GM23338 (cell line): Measurements from ENCODE around the gene CCNG1. TPM values are rescaled to one million over a fixed set of nuclear protein-coding genes. Genes with fewer than 3 reads are reported as not detected.
"Not testable (repeated sequence)": the region's sequence is repeated elsewhere in the genome, so short reads cannot be mapped to it uniquely, and the experiment has no call there.

ENCODE experiments used
- ATAC-seq: fragments of 200-7000 bp; cut with Tn5 transposase; 3 replicates; pipeline ENCODE4 v1.9.1; 2020
- DNase-seq: peaks from one replicate; pipeline ENCODE4 v3.0.0-alpha.2; 2015; ENCODE audit warnings: low spot score
- H2AFZ ChIP-seq: fragments of 200-600 bp; sonication (generic); 2 replicates; pipeline ENCODE4 v1.8.0; 2016; ENCODE audit warnings: antibody characterized with exemption, mild to moderate bottlenecking, moderate library complexity
- H3F3A ChIP-seq: fragments of 200-600 bp; sonication (generic); replicated peaks from 2 replicates; pipeline ENCODE4 v1.8.0; 2017; ENCODE audit warnings: antibody characterized with exemption, mixed run types, low read depth
- H3K27ac ChIP-seq: fragments of 200-600 bp; sonication (generic); 2 replicates; pipeline ENCODE4 v1.6.1; 2016; ENCODE audit warnings: low read depth
- H3K27me3 ChIP-seq: fragments of 200-600 bp; sonication (generic); 2 replicates; pipeline ENCODE4 v1.8.0; 2016; ENCODE audit warnings: mild to moderate bottlenecking, mixed run types, moderate library complexity; ENCODE audit not compliant: insufficient read depth
- H3K36me3 ChIP-seq: fragments of 200-600 bp; sonication (generic); 2 replicates; pipeline ENCODE4 v1.8.0; 2016; ENCODE audit warnings: mild to moderate bottlenecking; ENCODE audit not compliant: insufficient read depth
- H3K4me1 ChIP-seq: fragments of 200-600 bp; sonication (generic); 2 replicates; pipeline ENCODE4 v1.8.0; 2016; ENCODE audit warnings: mild to moderate bottlenecking, moderate library complexity; ENCODE audit not compliant: insufficient read depth
- H3K4me2 ChIP-seq: fragments of 200-600 bp; sonication (generic); 2 replicates; pipeline ENCODE4 v1.7.1; 2017; ENCODE audit warnings: mixed run types
- H3K4me3 ChIP-seq: fragments of 200-600 bp; sonication (generic); 2 replicates; pipeline ENCODE4 v1.6.1; 2016; ENCODE audit warnings: mixed run types
- H3K79me2 ChIP-seq: fragments of 200-600 bp; sonication (generic); replicated peaks from 2 replicates; pipeline ENCODE4 v1.8.0; 2017; ENCODE audit warnings: mild to moderate bottlenecking; ENCODE audit not compliant: insufficient read depth
- H3K9me2 ChIP-seq: fragments of 200-600 bp; sonication (generic); 2 replicates; pipeline ENCODE4 v1.8.0; 2017; ENCODE audit not compliant: insufficient read depth
- H4K20me1 ChIP-seq: fragments of 200-600 bp; sonication (generic); replicated peaks from 2 replicates; pipeline ENCODE4 v1.8.0; 2017; ENCODE audit warnings: mild to moderate bottlenecking; ENCODE audit not compliant: insufficient read depth
- H3K27ac Mint-ChIP-seq: 2 replicates; pipeline ENCODE4 v1.8.0; 2020; ENCODE audit warnings: inconsistent platforms, mild to moderate bottlenecking, moderate library complexity, mixed read lengths
- H3K27me3 Mint-ChIP-seq: 3 replicates; pipeline ENCODE4 v1.8.0; 2022; ENCODE audit warnings: low read depth, mild to moderate bottlenecking, moderate library complexity, mixed read lengths, inconsistent platforms; ENCODE audit not compliant: insufficient read depth, poor library complexity
- H3K36me3 Mint-ChIP-seq: 3 replicates; pipeline ENCODE4 v1.8.0; 2021; ENCODE audit warnings: low read depth, mild to moderate bottlenecking, inconsistent platforms, moderate library complexity, mixed read lengths
- H3K4me1 Mint-ChIP-seq: 3 replicates; pipeline ENCODE4 v1.8.0; 2020; ENCODE audit warnings: mild to moderate bottlenecking, inconsistent platforms, mixed read lengths
- H3K4me3 Mint-ChIP-seq: 3 replicates; pipeline ENCODE4 v1.8.0; 2021; ENCODE audit warnings: moderate library complexity, mild to moderate bottlenecking, inconsistent platforms, mixed read lengths
- H3K9me3 Mint-ChIP-seq: 3 replicates; pipeline ENCODE4 v1.8.0; 2020; ENCODE audit warnings: moderate library complexity, mild to moderate bottlenecking, inconsistent platforms, mixed read lengths
- CREB1 ChIP-seq: fragments of 250-450 bp; sonication (Bioruptor Pico); IDR thresholded peaks from 2 replicates; pipeline ENCODE4 v1.5.0; 2020; ENCODE audit warnings: low read depth, mild to moderate bottlenecking, moderate library complexity
- NANOG ChIP-seq: IDR thresholded peaks from 2 replicates; pipeline ENCODE4 v1.6.1; 2016; ENCODE audit warnings: antibody characterized with exemption, borderline replicate concordance
- POLR2AphosphoS5 ChIP-seq: IDR thresholded peaks from 2 replicates; pipeline ENCODE4 v1.6.1; 2016; ENCODE audit warnings: antibody characterized with exemption, low read depth
- STAT1 ChIP-seq: IDR thresholded peaks from one replicate; pipeline ENCODE4 v1.6.1; 2016; ENCODE audit warnings: antibody characterized with exemption; ENCODE audit not compliant: unreplicated experiment
- ZNF331 ChIP-seq: fragments of 250-450 bp; sonication (Bioruptor Pico); IDR thresholded peaks from 2 replicates; pipeline ENCODE4 v1.5.0; 2020; ENCODE audit warnings: low read depth, mild to moderate bottlenecking, moderate library complexity
- polyA plus RNA-seq: library from polyadenylated mRNA; unstranded; fragments of >200 nt; fragmentation: Nextera tagmentation; extraction: Ambion mirVana; gene quantifications from 2 replicates; pipeline ENCODE4 v1.2.1, GENCODE V29; 2016
- total RNA-seq: library from RNA; depleted of rRNA; stranded (reverse); fragments of >200 nt; shearing (Covaris generic); gene quantifications from 2 replicates; pipeline ENCODE4 v1.2.3, GENCODE V29; 2014
- TF ChIP-seq, protein P1 (sequence below), 2 experiments: fragments of 200-600 bp in 1 of 2; sonication (generic) in 1 of 2; conservative IDR thresholded peaks; 2 replicates each; pipeline versions ENCODE4 v1.5.1 to v1.6.1; 2016 to 2017; ENCODE audit warnings: antibody characterized with exemption in 2 of 2, low read depth in 2 of 2, mild to moderate bottlenecking in 2 of 2, moderate library complexity in 1 of 2
- TF ChIP-seq, protein P2 (sequence below): IDR thresholded peaks from 2 replicates; pipeline ENCODE4 v1.6.1; 2016; ENCODE audit warnings: antibody characterized with exemption

Gene CCNG1
- total and polyA plus RNA-seq, 2 experiments from 2014 or later, result 431 to 496 TPM

DNA sequence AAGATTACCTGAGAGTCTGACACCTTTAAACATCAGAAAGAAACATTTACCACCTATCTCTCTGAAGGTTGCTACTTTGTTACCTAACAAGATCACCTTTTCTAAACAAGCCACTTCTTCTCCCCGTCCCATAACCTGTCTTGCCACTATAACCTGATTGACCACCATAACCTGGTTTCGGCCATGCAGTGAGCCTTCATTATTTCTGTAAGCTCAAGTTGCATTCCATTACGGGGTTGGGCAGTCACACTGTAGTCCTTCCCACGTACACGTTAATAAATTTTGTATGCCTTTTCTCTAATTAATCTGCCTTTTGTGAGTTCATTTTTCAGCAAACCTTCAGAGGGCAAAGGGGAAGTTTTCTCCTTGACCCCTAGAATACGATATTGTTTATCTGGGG, 28.0 kb upstream of the CCNG1 start:
- Histone ChIP-seq H3K27ac (no peak overlapping the region), H4K20me1 (no peaks in the 10 kb centered on the region), H2AFZ (no peak overlapping the region), H3K4me1 (0 out of 2 replicates have a peak, but pooled peaks cover 5% of the 10 kb centered on the region), H3K9me2 (no peaks in the 10 kb centered on the region), H3F3A (no peaks in the 10 kb centered on the region), H3K79me2 (no peaks in the 10 kb centered on the region), H3K27me3 (no peaks in the 10 kb centered on the region), H3K4me2 (no peak overlapping the region), H3K36me3 (no peaks in the 10 kb centered on the region), H3K4me3 (no peak overlapping the region)
- no peaks in the 10 kb centered on the region for H3K36me3 Mint-ChIP-seq
- H3K9me3 Mint-ChIP-seq, result no peaks in the 10 kb centered on the region
- H3K4me3 Mint-ChIP-seq, result no peak overlapping the region
- H3K4me1 Mint-ChIP-seq, result peaks cover 9% of the 10 kb centered on the region
- ATAC-seq (no peak), DNase-seq (no peak)
- TF ChIP-seq STAT1 (no peak), NANOG (no peak), ZNF331 (CRISPR knock-in tag) (no peak), POLR2AphosphoS5 (no peak)
- TF ChIP-seq, protein P1, sequence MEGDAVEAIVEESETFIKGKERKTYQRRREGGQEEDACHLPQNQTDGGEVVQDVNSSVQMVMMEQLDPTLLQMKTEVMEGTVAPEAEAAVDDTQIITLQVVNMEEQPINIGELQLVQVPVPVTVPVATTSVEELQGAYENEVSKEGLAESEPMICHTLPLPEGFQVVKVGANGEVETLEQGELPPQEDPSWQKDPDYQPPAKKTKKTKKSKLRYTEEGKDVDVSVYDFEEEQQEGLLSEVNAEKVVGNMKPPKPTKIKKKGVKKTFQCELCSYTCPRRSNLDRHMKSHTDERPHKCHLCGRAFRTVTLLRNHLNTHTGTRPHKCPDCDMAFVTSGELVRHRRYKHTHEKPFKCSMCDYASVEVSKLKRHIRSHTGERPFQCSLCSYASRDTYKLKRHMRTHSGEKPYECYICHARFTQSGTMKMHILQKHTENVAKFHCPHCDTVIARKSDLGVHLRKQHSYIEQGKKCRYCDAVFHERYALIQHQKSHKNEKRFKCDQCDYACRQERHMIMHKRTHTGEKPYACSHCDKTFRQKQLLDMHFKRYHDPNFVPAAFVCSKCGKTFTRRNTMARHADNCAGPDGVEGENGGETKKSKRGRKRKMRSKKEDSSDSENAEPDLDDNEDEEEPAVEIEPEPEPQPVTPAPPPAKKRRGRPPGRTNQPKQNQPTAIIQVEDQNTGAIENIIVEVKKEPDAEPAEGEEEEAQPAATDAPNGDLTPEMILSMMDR (conservative IDR thresholded peaks at IDR 0.05; ENCODE audit: low read depth in 2 of 2), result no peak
- TF ChIP-seq, protein P2, sequence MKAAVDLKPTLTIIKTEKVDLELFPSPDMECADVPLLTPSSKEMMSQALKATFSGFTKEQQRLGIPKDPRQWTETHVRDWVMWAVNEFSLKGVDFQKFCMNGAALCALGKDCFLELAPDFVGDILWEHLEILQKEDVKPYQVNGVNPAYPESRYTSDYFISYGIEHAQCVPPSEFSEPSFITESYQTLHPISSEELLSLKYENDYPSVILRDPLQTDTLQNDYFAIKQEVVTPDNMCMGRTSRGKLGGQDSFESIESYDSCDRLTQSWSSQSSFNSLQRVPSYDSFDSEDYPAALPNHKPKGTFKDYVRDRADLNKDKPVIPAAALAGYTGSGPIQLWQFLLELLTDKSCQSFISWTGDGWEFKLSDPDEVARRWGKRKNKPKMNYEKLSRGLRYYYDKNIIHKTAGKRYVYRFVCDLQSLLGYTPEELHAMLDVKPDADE, result no peak
- no peaks in the 10 kb centered on the region for H3K27me3 Mint-ChIP-seq
- H3K27ac Mint-ChIP-seq, result no peak overlapping the region

DNA sequence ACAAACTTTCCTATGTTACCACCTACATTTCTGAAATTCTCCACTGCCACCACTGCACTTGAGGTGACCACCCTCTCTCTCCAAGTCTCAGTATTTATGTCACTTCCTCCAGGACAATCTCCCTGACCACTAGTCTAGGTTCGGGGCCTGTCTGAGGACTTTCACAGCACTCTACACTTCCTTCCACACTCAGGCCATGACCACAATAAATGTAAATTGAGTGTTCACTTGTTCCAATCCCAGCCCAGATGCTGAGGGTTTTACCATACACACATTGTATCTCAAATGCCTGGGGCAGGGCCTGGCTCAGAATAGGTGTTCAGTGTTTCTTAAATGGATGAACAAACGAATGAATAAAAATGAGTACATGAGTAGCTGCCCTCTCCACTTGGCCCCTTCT, 26.9 kb upstream of the CCNG1 start:
- no peaks in the 10 kb centered on the region for H3K27me3 Mint-ChIP-seq
- Histone ChIP-seq H4K20me1 (no peaks in the 10 kb centered on the region), H3K4me3 (no peak overlapping the region), H2AFZ (no peak overlapping the region), H3K79me2 (no peaks in the 10 kb centered on the region), H3K36me3 (no peaks in the 10 kb centered on the region), H3F3A (no peaks in the 10 kb centered on the region), H3K27me3 (no peaks in the 10 kb centered on the region), H3K4me2 (no peak overlapping the region), H3K4me1 (0 out of 2 replicates have a peak, but pooled peaks cover 5% of the 10 kb centered on the region), H3K27ac (no peak overlapping the region), H3K9me2 (no peaks in the 10 kb centered on the region)
- H3K4me3 Mint-ChIP-seq, result no peak overlapping the region
- H3K4me1 Mint-ChIP-seq, result peaks cover 12% of the 10 kb centered on the region
- DNase-seq (no peak), ATAC-seq (no peak)
- no peak overlapping the region for H3K27ac Mint-ChIP-seq
- no peaks in the 10 kb centered on the region for H3K36me3 Mint-ChIP-seq
- H3K9me3 Mint-ChIP-seq, result no peaks in the 10 kb centered on the region
- TF ChIP-seq, protein P2, result no peak
- no peak for TF ChIP-seq CREB1

DNA sequence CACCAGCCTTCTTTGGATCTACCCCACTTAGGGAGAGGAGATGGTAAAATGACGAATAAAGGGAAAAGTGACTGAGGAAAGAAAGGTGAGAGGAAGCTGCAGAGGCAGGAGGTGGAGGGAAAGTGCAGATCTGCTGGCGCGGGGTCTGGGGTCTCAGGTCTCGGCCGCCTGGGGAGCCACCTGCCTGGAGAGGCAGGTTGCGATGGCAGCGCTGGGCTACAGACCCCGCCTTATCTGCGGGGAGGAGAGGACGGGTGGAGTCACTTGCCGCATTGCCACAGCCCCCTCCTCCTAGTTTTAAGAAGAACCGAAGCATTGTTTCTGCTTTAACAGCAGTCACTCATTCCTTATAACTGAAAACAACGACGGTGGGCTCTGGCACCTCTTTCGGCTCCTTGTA, 21.7 kb upstream of the CCNG1 start:
- not testable (repeated sequence) for H3K36me3 Mint-ChIP-seq, H3K36me3 ChIP-seq, H3K27me3 Mint-ChIP-seq, H3K27ac Mint-ChIP-seq, H4K20me1 ChIP-seq, H3K27ac ChIP-seq, H3K79me2 ChIP-seq, H3K27me3 ChIP-seq, H3K9me3 Mint-ChIP-seq, H3F3A ChIP-seq, H3K9me2 ChIP-seq
- H3K4me3 ChIP-seq, result peak overlapping the region; percentile 38
- peak; percentile 99 for ATAC-seq
- H3K4me1 ChIP-seq, result peaks cover 22% of the 10 kb centered on the region
- peak overlapping the region; percentile 2; the same call in 1 of the 2 replicates for H2AFZ ChIP-seq
- DNase-seq, result peak; percentile 63
- H3K4me1 Mint-ChIP-seq, result peaks cover 21% of the 10 kb centered on the region
- peak overlapping the region; percentile 46 for H3K4me3 Mint-ChIP-seq
- H3K4me2 ChIP-seq, result peak overlapping the region; percentile 73
